ENCODE data around the gene GTF2F1. TPM values are rescaled to one million over a fixed set of nuclear protein-coding genes. Genes with fewer than 3 reads are reported as not detected.
A peak's percentile ranks its signal among the peaks of the same experiment; 100 is the strongest.

Gene GTF2F1
- total RNA-seq (10 to 100 TPM; 11.5 to 22.0 TPM), polyA plus RNA-seq (10 to 100 TPM in 1 of 2 donors, 1 to 10 TPM in 1; 7.4 to 24.4 TPM)

- no peak for TF ChIP-seq REST (IDR thresholded peaks at IDR 0.05)
- no peak for TF ChIP-seq MAX (IDR thresholded peaks at IDR 0.05)
- peak in 1 of 2 donors; percentile 19 for TF ChIP-seq RAD21 (IDR thresholded peaks at IDR 0.05)
- peak; percentile 70 for TF ChIP-seq YY1 (IDR thresholded peaks at IDR 0.05)
- no peak for TF ChIP-seq ATF3 (IDR thresholded peaks at IDR 0.05)
- TF ChIP-seq JUND (IDR thresholded peaks at IDR 0.05) = no peak
- TF ChIP-seq EGR1 (IDR thresholded peaks at IDR 0.05; ENCODE audit: low read depth in 2 of 2) = peak in 1 of 2 donors; percentile 44
- no peak for TF ChIP-seq HNF4A (conservative IDR thresholded peaks at IDR 0.05)
- no peak for TF ChIP-seq CTCF (IDR thresholded peaks at IDR 0.05; ENCODE audit: low read depth, low read length, missing input control)
- peak; percentile 14 for TF ChIP-seq SP1 (IDR thresholded peaks at IDR 0.05)
- TF ChIP-seq TAF1 (conservative IDR thresholded peaks at IDR 0.05) = no peak
- TF ChIP-seq NR2F2 (IDR thresholded peaks at IDR 0.05) = no peak
- TF ChIP-seq RXRA (IDR thresholded peaks at IDR 0.05) = peak in 1 of 2 donors; percentile 8
- no peak for TF ChIP-seq ZBTB33 (IDR thresholded peaks at IDR 0.05)
- TF ChIP-seq FOXA2 (IDR thresholded peaks at IDR 0.05) = no peak
- no peak for TF ChIP-seq HNF4G (IDR thresholded peaks at IDR 0.05)
- no peak for TF ChIP-seq FOXA1 (IDR thresholded peaks at IDR 0.05)
- TF ChIP-seq GABPA (IDR thresholded peaks at IDR 0.05 in 1 of 2, conservative IDR thresholded peaks at IDR 0.05 in 1 of 2) = peak; percentile 85 to 94
- no peaks in the 10 kb centered on the region for H3K9me3 ChIP-seq (ENCODE audit: control insufficient read depth in 4 of 4, low read length in 3 of 4)
Observed at GRCh38 chr19:6393074-6393982, at the start of gene GTF2F1. Gene GTF2F1 (minus strand): TSS chr19:6393164. CDS start chr19:6392995, 169 bp downstream.

More at GRCh38 chr19:6393074-6393982, at the start of gene GTF2F1:
- Histone ChIP-seq H3K9ac (ENCODE audit: low read depth in 1 of 2, low read length in 2 of 2) (peak within 1 kb of the TSS; percentile 83 to 94), H3K27ac (ENCODE audit: low read depth in 1 of 2, low read length in 2 of 2) (peak within 1 kb of the TSS; percentile 86 to 87), H3K4me1 (ENCODE audit: control insufficient read depth in 4 of 4, insufficient read depth in 4 of 4, low read length in 3 of 4) (peaks cover 5 to 14% (median 11%) of the 10 kb centered on the region in 4 donors), H3K4me3 (ENCODE audit: low read depth in 1 of 3, low read length in 3 of 3) (peak within 1 kb of the TSS; percentile 69 to 97 (median 93)), H3K27me3 (ENCODE audit: control insufficient read depth in 4 of 4, insufficient read depth in 4 of 4, low read length in 3 of 4) (no peaks in the 10 kb centered on the region), H3K36me3 (ENCODE audit: control insufficient read depth in 4 of 4, insufficient read depth in 3 of 4, low read depth in 1 of 4, low read length in 3 of 4) (peaks cover 6 to 18% (median 9%) of the 10 kb centered on the region in 4 donors)
- under 1% methylated on average over 69 of the region's 69 CpGs for WGBS
- DNase-seq (ENCODE audit: low spot score) = peak; percentile 90

Data from liver (tissue), 9 donors.